Pancreas (tissue), 10 donors: ENCODE measurements around the gene DNASE1L2. TPM values are rescaled to one million over a fixed set of nuclear protein-coding genes. Genes with fewer than 3 reads are reported as not detected.
A peak's percentile ranks its signal among the peaks of the same experiment; 100 is the strongest.

Experiments
- ATAC-seq, 4 donors: fragments of 200-7000 bp; cut with Tn5 transposase; one replicate each; pipeline versions ENCODE4 v1.8.0 to v1.9.1; 2020; ENCODE audit warnings: mild to moderate bottlenecking in 4 of 4, moderate library complexity in 4 of 4
- DNase-seq, 6 donors: peaks; one replicate each; pipeline ENCODE4 v3.0.0-alpha.2; 2020
- FAIRE-seq: peaks from 2 replicates; lab custom pipeline; 2012; peaks lifted over from hg19 to GRCh38; lab: Jason Lieb, UNC
- H3K27ac ChIP-seq, 4 donors: fragments of 200-600 bp; sonication (generic); 1 replicate in 3 of 4; 2 replicates in 1 of 4; pipeline versions ENCODE4 v1.5.0 to v1.8.0; 2020
- H3K27me3 ChIP-seq, 4 donors: fragments of 200-600 bp; one replicate each; pipeline ENCODE4 v1.8.0; 2021
- H3K36me3 ChIP-seq, 3 donors: fragments of 200-600 bp; sonication (generic) in 1 of 3; one replicate each; pipeline versions ENCODE4 v1.5.0 to v1.8.0; 2020 to 2021
- H3K4me1 ChIP-seq, 3 donors: fragments of 200-600 bp; one replicate each; pipeline ENCODE4 v1.8.0; 2021
- H3K4me3 ChIP-seq, 4 donors: fragments of 200-600 bp; sonication (generic) in 2 of 4; one replicate each; pipeline versions ENCODE4 v1.5.0 to v1.8.0; 2020 to 2021
- H3K9me3 ChIP-seq, 4 donors: fragments of 200-600 bp; one replicate each; pipeline ENCODE4 v1.8.0; 2021
- CTCF ChIP-seq, 4 donors: fragments of 200-600 bp; sonication (generic) in 3 of 4; IDR thresholded peaks; one replicate each; pipeline versions ENCODE4 v1.5.0 to v1.8.0; 2021; ENCODE audit warnings: antibody characterized with exemption in 4 of 4
- WGBS, 2 donors: extraction: QIAGEN DNeasy Blood & Tissue Kit; methylation state at CpG; one replicate each; pipeline ENCODE4 v1.1.7; 2013; 5-methylcytosine and 5-hydroxymethylcytosine counted together
- intact Hi-C, 3 donors: fragments of 100-400 bp; cut with DNase I; formaldehyde crosslinking; loops; one replicate each; pipeline versions ENCODE4 v1.11.1 to v1.14.2; 2022
- polyA plus RNA-seq, 2 donors: library from polyadenylated mRNA; stranded (reverse); fragments of 200-250 nt; gene quantifications; one replicate each; pipeline ENCODE4 v1.2.3, GENCODE V29; 2013
- total RNA-seq, 6 donors: library from RNA; stranded (reverse); fragmentation: NEBNext Ultra II Directional in 4 of 6; extraction: Animal tissue kit (Norgen Biotek cat#: 25700) in 4 of 6; gene quantifications; one replicate each; pipeline versions ENCODE4 v1.2.1 to v1.2.4, GENCODE V29; 2021 to 2023
- donor health status: healthy with polysubstance abuse.
- donor health status: DM: no; HTN: no; CAD: no; lungs with moderate emphysema.
- donor health status: DM: no; HTN: no; CAD: no.
- donor health status: control.
- donor health status: control.
- donor health status: Bipolar disorder and iron deficiency.
- donor health status: DM: yes; HTN: yes; CAD: no.
- donor health status: DM: no; HTN: no; CAD: no.
- donor health status: DM: no; HTN: no; CAD: no.
- donor health status: DM: yes; HTN: yes; CAD: no.

DNASE1L2 gene
- total and polyA plus RNA-seq, 8 donors, result 0.31 to 4.9 (median 0.82) TPM

DNA sequence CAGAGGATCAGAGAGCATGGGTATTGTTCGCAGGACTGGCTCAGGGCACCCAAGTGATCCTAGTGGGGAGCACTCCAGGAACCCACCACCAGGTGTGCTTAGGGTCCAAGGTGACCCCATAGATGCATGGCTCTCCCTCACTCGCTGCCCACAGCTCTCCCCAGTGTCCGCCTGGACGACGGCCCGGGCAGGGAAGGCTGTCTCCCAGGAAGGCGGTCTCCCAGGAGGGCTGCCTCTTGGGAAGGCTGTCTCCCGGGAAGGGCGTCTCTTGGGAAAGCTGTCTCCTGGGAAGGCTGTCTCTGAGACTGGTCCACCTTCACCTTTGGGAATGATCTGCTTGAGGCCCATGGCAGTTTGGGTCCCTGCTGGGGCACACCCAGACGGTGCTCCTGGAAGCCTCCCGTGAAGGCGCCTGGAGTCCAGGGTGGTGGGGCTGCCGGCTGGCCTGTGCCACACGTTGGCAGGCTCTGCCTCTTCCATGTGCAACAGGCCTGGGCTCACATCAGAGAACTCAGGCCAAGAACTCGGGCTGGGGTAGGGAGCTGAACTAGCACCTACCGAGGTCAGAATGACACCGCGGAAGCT, 10.1 kb downstream of the DNASE1L2 start:
- Histone ChIP-seq H3K9me3 (no peaks in the 10 kb centered on the region), H3K27ac (no peak overlapping the region), H3K36me3 (peaks cover 0 to 43% (median 10%) of the 10 kb centered on the region in 3 donors), H3K27me3 (no peaks in the 10 kb centered on the region), H3K4me3 (no peak overlapping the region), H3K4me1 (peaks cover 0 to 9% (median 0%) of the 10 kb centered on the region in 3 donors)
- ATAC-seq (no peak), FAIRE-seq (no peak), DNase-seq (peak in 2 of 6 donors; percentile 30 to 72)
- no peak for TF ChIP-seq CTCF (IDR thresholded peaks at IDR 0.05)
- 89 to 90% methylated on average over 18 of the region's 18 CpGs for WGBS, 2 donors
- intact Hi-C loops, result no loop called here

GRCh38 chr16:2250652-2251295, 14.5 kb downstream of the DNASE1L2 start:
- intact Hi-C loops, result loop anchor here in 1 of 3 donors (10.0 kb wide), 1 partner anchor 56 kb away; the partner anchor contains the start of gene CASKIN1
- 2% methylated on average over 34 to 35 of the region's 35 CpGs for WGBS, 2 donors
- peaks cover 0 to 39% (median 31%) of the 10 kb centered on the region in 3 donors for H3K36me3 ChIP-seq
- ATAC-seq (peak; percentile 1 to 18 (median 8)), DNase-seq (peak in 2 of 6 donors; percentile 41 to 60), FAIRE-seq (no peak)
- H3K9me3 ChIP-seq, result no peaks in the 10 kb centered on the region
- TF ChIP-seq CTCF (IDR thresholded peaks at IDR 0.05), result no peak
- no peaks in the 10 kb centered on the region for H3K27me3 ChIP-seq
- peaks cover 0 to 21% (median 8%) of the 10 kb centered on the region in 3 donors for H3K4me1 ChIP-seq
- H3K4me3 ChIP-seq, result peak overlapping the region; percentile 51 to 65 (median 64)
- H3K27ac ChIP-seq, result peak overlapping the region; percentile 67 to 89 (median 82)

- peaks cover 0 to 39% (median 32%) of the 10 kb centered on the region in 3 donors for H3K36me3 ChIP-seq
- peak within 1 kb of the TSS; percentile 67 to 89 (median 82) for H3K27ac ChIP-seq
These were observed 15.3 kb downstream of the DNASE1L2 start, which contains the start of gene ECI1 for GRCh38 chr16:2251296-2252111. ECI1 (minus strand) TSS chr16:2251587; CDS start chr16:2251566, 21 bp downstream.

GRCh38 chr16:2252806-2253148, 16.5 kb downstream of the DNASE1L2 start:
- Histone ChIP-seq H3K36me3 (peaks cover 2 to 48% (median 40%) of the 10 kb centered on the region in 3 donors), H3K4me1 (peaks cover 0 to 21% (median 8%) of the 10 kb centered on the region in 3 donors), H3K27ac (peak overlapping the region in 2 of 4 donors; percentile 67 to 80), H3K27me3 (no peaks in the 10 kb centered on the region), H3K9me3 (no peaks in the 10 kb centered on the region), H3K4me3 (no peak overlapping the region)
- ATAC-seq, result no peak
- 92 to 96% methylated on average over 7 of the region's 7 CpGs for WGBS, 2 donors
- TF ChIP-seq CTCF (IDR thresholded peaks at IDR 0.05), result no peak
- no peak for FAIRE-seq
- intact Hi-C loops, result loop anchor here in 1 of 3 donors (10.0 kb wide), 1 partner anchor 58 kb away; the partner anchor contains the start of gene CASKIN1
- DNase-seq, result peak in 1 of 6 donors; percentile 14

More at GRCh38 chr16:2251296-2252111, 15.3 kb downstream of the DNASE1L2 start, which contains the start of gene ECI1:
- peaks cover 0 to 21% (median 8%) of the 10 kb centered on the region in 3 donors for H3K4me1 ChIP-seq
- H3K27me3 ChIP-seq, result no peaks in the 10 kb centered on the region
- intact Hi-C loops, result loop anchor here in 1 of 3 donors (10.0 kb wide), 1 partner anchor 57 kb away; the partner anchor contains the start of gene CASKIN1
- peak within 1 kb of the TSS; percentile 51 to 65 (median 64) for H3K4me3 ChIP-seq
- 0 to 1% methylated on average over 72 to 88 of the region's 88 CpGs for WGBS, 2 donors
- FAIRE-seq (peak; percentile 20), DNase-seq (peak; percentile 96 to 99 (median 98)), ATAC-seq (peak; percentile 96 to 99 (median 98))
- peak; percentile 52 to 74 (median 60) for TF ChIP-seq CTCF (IDR thresholded peaks at IDR 0.05)
- no peaks in the 10 kb centered on the region for H3K9me3 ChIP-seq
